GM12878 (cell line): ENCODE results near the gene MAGI2. TPM values are rescaled to one million over a fixed set of nuclear protein-coding genes. Genes with fewer than 3 reads are reported as not detected.

Experiments
- ATAC-seq: fragments of 200-7000 bp; cut with Tn5 transposase; 3 replicates; pipeline ENCODE4 v1.9.1; 2020; ENCODE audit warnings: mild to moderate bottlenecking, moderate library complexity
- BruUV-seq: library from RNA; stranded (reverse); fragments of 400-500 nt; replicated peaks from 2 replicates; lab custom pipeline; 2021; lab: Mats Ljungman, UMichigan
- CTCF ChIA-PET: fragments of 300-600 bp; sonication (Branson Sonifier 250); formaldehyde crosslinking; extraction: SDS; loops from one replicate; lab custom pipeline; 2021; ENCODE audit warnings: inconsistent platforms; lab: Yijun Ruan, JAX
- POLR2A ChIA-PET: fragments of 350-600 bp; formaldehyde crosslinking; extraction: SDS; loops from one replicate; lab custom pipeline; 2021; ENCODE audit warnings: inconsistent platforms; lab: Charles Lee
- RAD21 ChIA-PET: fragments of 300-600 bp; sonication (Branson Sonifier 250); formaldehyde crosslinking; loops from one replicate; lab custom pipeline; 2023; ENCODE audit warnings: antibody characterized with exemption; ENCODE audit not compliant: unreplicated experiment; lab: Charles Lee
- SMC1A ChIA-PET: fragments of 300-600 bp; sonication (Branson Sonifier 250); formaldehyde crosslinking; loops from one replicate; lab custom pipeline; 2023; ENCODE audit not compliant: unreplicated experiment, uncharacterized antibody; lab: Charles Lee
- DNase-seq: peaks from one replicate; pipeline ENCODE4 v3.0.0-alpha.2; 2011; ENCODE audit warnings: low read depth, low spot score
- FAIRE-seq: peaks from 3 replicates; lab custom pipeline; 2011; peaks lifted over from hg19 to GRCh38; lab: Jason Lieb, UNC
- H2AFZ ChIP-seq: 2 replicates; pipeline ENCODE4 v1.6.0; 2011; ENCODE audit warnings: low read depth, low read length, control low read depth; ENCODE audit not compliant: control insufficient read depth
- H3K27ac ChIP-seq: 2 replicates; pipeline ENCODE4 v1.5.1; 2011; ENCODE audit warnings: control low read depth; ENCODE audit not compliant: control insufficient read depth, insufficient read depth
- H3K27me3 ChIP-seq, 2 experiments: replicated peaks in 1 of 2; 2 replicates each; pipeline versions ENCODE4 v1.6.0 to v1.6.1; 2011; ENCODE audit warnings: low read length in 1 of 2; ENCODE audit not compliant: control insufficient read depth in 2 of 2, insufficient read depth in 2 of 2
- H3K36me3 ChIP-seq, 2 experiments: 2 replicates each; pipeline ENCODE4 v1.5.1; 2011; ENCODE audit warnings: low read length in 1 of 2; ENCODE audit not compliant: control insufficient read depth in 2 of 2, insufficient read depth in 2 of 2
- H3K4me1 ChIP-seq: 2 replicates; pipeline ENCODE4 v1.6.1; 2011; ENCODE audit warnings: mild to moderate bottlenecking, low read length, moderate library complexity, mixed read lengths; ENCODE audit not compliant: control insufficient read depth, insufficient read depth
- H3K4me2 ChIP-seq: 2 replicates; pipeline ENCODE4 v1.6.0; 2011; ENCODE audit warnings: control low read depth; ENCODE audit not compliant: control insufficient read depth, insufficient read depth
- H3K4me3 ChIP-seq: fragments of 200-600 bp; sonication (generic); 2 replicates; pipeline ENCODE4 v1.5.1; 2016
- H3K79me2 ChIP-seq: 2 replicates; pipeline ENCODE4 v1.6.0; 2011; ENCODE audit warnings: low read length; ENCODE audit not compliant: control insufficient read depth, insufficient read depth
- H3K9ac ChIP-seq: 2 replicates; pipeline ENCODE4 v1.8.0; 2011; ENCODE audit warnings: low read length, control low read depth, mixed read lengths; ENCODE audit not compliant: control insufficient read depth, insufficient read depth
- H3K9me3 ChIP-seq: replicated peaks from 3 replicates; pipeline ENCODE4 v1.5.1; 2011; ENCODE audit warnings: mild to moderate bottlenecking, low read length; ENCODE audit not compliant: control insufficient read depth, insufficient read depth
- H4K20me1 ChIP-seq: 2 replicates; pipeline ENCODE4 v1.6.0; 2011; ENCODE audit not compliant: control insufficient read depth, insufficient read depth
- CEBPZ ChIP-seq: fragments of 150-350 bp; IDR thresholded peaks from 2 replicates; pipeline ENCODE4 v1.6.1; 2016; ENCODE audit warnings: low read depth, low read length
- HDAC2 ChIP-seq: fragments of 200-600 bp; sonication (generic); IDR thresholded peaks from 2 replicates; pipeline ENCODE4 v1.6.1; 2017
- POU2F2 ChIP-seq: IDR thresholded peaks from 3 replicates; pipeline ENCODE4 v1.6.1; 2011; ENCODE audit warnings: low read depth, mild to moderate bottlenecking, low read length, borderline replicate concordance
- STAT1 ChIP-seq: fragments of 450-650 bp; conservative IDR thresholded peaks from 2 replicates; pipeline ENCODE4 v1.6.1; 2014; ENCODE audit warnings: antibody characterized with exemption, mild to moderate bottlenecking
- TCF12 ChIP-seq: IDR thresholded peaks from 2 replicates; pipeline ENCODE4 v1.6.1; 2011; ENCODE audit warnings: low read depth, mild to moderate bottlenecking, low read length
- WGBS: methylation state at CpG from one replicate; pipeline ENCODE4 v1.1.6; 2016; ENCODE audit warnings: low lambda C conversion rate; ENCODE audit not compliant: insufficient replicate concordance, insufficient coverage; ENCODE audit errors: missing lambda C conversion rate; 5-methylcytosine and 5-hydroxymethylcytosine counted together
- in situ Hi-C: fragments of 300-500 bp; cut with MboI; formaldehyde crosslinking; loops from 9 replicates; pipeline ENCODE4 v1.14.3; 2018; ENCODE audit warnings: mixed read lengths
- intact Hi-C: fragments of 100-400 bp; cut with micrococcal nuclease; formaldehyde crosslinking; loops from one replicate; pipeline ENCODE4 v1.14.2; 2022; ENCODE audit not compliant: unreplicated experiment
- polyA plus RNA-seq, 11 experiments: library from polyadenylated mRNA; depleted of rRNA in 4 of 11; unstranded in 6 of 11; stranded (reverse) in 5 of 11; fragments of >200 nt; fragmentation: Nextera tagmentation in 4 of 11; fragmentation: Illumina TruSeq in 1 of 11; extraction: Ambion mirVana in 4 of 11; extraction: Trizol in 1 of 11; gene quantifications; 1 replicate in 1 of 11; 2 replicates in 10 of 11; pipeline versions ENCODE4 v1.2.1 to v1.2.3, GENCODE V29; 2011 to 2016; ENCODE audit warnings: inconsistent platforms in 2 of 11, missing spikeins in 2 of 11, low read depth in 1 of 11
- total RNA-seq, 4 experiments: library from RNA; depleted of rRNA in 3 of 4; stranded (reverse); fragments of >200 nt in 3 of 4; fragmentation: Illumina TruSeq in 1 of 4; extraction: Trizol in 1 of 4; gene quantifications; 2 replicates each; pipeline versions ENCODE4 v1.2.1 to v1.2.3, GENCODE V29; 2013 to 2021
- TF ChIP-seq, protein P1 (sequence below): fragments of 450-650 bp; IDR thresholded peaks from 2 replicates; pipeline ENCODE4 v1.6.1; 2017; ENCODE audit warnings: mild to moderate bottlenecking

MAGI2 gene
- total and polyA plus RNA-seq, 10 of the 15 experiments (the other 5 are each of a cell fraction or from before 2014, with no cell fraction given): 0.01 to 0.31 (median 0.05) TPM; not detected in 2

DNA sequence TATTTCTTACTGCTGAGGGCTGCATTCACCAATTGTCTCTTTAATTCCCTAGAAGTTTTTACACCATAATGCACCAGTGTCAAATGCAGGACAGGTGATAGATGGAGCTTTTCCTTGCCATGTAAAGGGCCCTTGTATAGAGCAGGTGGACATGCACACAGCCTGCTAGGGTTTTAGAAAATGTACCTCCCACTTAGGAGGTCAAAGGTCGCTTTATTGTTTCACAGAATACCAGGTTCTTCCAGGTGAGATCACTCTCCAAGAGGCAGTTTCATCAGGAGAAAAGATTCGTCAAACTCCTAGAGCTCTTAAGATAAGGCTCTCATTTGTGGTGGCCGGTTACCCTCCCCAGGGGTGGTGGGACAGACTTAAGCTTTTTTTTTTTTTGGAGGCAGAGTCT lies 1439.1 kb downstream of the MAGI2 start:
- Histone ChIP-seq H3K4me2 (no peak overlapping the region), H3K79me2 (no peaks in the 10 kb centered on the region), H3K4me1 (no peaks in the 10 kb centered on the region; the same call in 1 of the 2 replicates), H4K20me1 (no peaks in the 10 kb centered on the region), H3K9me3 (no peaks in the 10 kb centered on the region), H3K27me3 (peaks cover 3 to 10% of the 10 kb centered on the region in 2 experiments; a peak in 3 of 4 replicates), H2AFZ (no peak overlapping the region), H3K4me3 (no peak overlapping the region)
- no TSS peak for BruUV-seq
- CTCF ChIA-PET: interaction anchor here (0.8 to 1.4 kb wide), 3 partner anchors 11 to 363 kb away, joined by 3 to 4 read pairs (median 4); no protein-coding TSS in a partner anchor
- intact Hi-C loops: no loop called here
- FAIRE-seq: no peak
- TF ChIP-seq STAT1 (no peak), TCF12 (no peak), POU2F2 (no peak), CEBPZ (no peak), HDAC2 (no peak)
- TF ChIP-seq, protein P1, sequence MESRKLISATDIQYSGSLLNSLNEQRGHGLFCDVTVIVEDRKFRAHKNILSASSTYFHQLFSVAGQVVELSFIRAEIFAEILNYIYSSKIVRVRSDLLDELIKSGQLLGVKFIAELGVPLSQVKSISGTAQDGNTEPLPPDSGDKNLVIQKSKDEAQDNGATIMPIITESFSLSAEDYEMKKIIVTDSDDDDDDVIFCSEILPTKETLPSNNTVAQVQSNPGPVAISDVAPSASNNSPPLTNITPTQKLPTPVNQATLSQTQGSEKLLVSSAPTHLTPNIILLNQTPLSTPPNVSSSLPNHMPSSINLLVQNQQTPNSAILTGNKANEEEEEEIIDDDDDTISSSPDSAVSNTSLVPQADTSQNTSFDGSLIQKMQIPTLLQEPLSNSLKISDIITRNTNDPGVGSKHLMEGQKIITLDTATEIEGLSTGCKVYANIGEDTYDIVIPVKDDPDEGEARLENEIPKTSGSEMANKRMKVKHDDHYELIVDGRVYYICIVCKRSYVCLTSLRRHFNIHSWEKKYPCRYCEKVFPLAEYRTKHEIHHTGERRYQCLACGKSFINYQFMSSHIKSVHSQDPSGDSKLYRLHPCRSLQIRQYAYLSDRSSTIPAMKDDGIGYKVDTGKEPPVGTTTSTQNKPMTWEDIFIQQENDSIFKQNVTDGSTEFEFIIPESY: no peak
- TF ChIP-seq, all 136 proteins: peak for 0
- ATAC-seq (no peak), DNase-seq (no peak)
- Histone ChIP-seq H3K36me3 (no peaks in the 10 kb centered on the region), H3K27ac (no peak overlapping the region), H3K9ac (no peak overlapping the region)
- in situ Hi-C loops: no loop called here
- SMC1A ChIA-PET: no interaction called here
- RAD21 ChIA-PET: no interaction called here
- POLR2A ChIA-PET: no interaction called here
- 40% methylated on average over 3 of the region's 3 CpGs for WGBS
